ENCODE data around the gene LINC00237.

LINC00237 gene

DNA sequence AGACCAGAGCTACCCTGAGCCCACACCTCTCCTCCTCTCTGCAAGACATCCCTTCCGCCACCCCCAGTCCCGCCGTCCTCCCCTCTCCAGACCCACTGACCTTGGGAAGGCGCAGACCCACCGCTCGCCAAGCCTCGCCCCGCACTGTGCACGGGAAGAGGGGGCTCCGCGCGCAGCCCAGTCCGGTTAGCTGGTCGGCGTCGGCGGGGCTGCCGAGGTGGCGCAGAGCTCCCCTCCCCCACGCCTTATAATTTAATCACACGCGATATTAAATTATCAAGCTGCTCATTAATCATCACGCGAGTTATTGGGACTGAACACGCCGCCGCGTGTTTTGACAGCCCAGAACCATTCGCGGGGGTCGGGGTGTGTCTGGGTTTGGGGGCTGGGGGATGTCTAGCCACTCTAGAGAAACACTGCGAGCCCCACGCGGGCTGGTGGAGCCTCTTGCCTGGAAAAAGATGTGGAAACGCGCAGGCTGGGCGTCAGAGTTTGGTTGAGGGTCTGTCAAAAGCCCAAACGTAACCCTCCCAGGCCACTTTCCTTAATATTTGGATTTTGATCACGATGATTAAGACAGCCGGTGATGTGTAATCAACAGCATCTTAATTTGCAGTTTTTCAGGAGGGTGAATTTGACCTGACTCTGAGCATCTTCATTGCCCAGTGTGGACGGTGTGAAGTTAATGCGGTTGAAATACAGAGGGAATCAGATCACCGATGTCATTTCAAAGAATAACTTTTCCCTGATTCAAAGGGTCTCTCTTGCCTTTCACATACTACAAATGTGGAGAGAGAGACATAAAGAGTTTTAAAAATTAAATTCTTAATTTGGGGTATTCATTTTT is at the start of gene LINC00237:
Gene LINC00237 (minus strand): TSS at position 188 of the 847 bp plus-strand sequence.
- peak; percentile 20 for DNase-seq

DNA sequence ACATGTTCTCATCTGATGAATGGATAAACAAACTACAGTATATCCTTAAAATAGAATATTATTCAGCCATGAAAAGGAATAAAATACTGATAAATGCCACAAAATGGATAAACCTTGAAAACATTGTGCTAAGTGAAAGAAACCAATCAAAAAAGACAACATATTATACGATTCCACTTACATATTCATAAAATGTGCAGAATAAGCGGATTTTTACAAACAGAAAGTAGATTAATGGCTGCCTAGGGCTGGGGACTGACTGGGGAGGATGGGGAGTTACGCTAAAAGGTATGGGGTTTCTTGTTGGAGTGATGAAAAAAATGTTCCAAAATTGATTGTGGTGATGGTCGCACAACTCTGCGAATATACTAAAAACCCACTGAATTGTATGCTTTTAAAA is 49.1 kb upstream of the LINC00237 start:
- no peak for DNase-seq

DNA sequence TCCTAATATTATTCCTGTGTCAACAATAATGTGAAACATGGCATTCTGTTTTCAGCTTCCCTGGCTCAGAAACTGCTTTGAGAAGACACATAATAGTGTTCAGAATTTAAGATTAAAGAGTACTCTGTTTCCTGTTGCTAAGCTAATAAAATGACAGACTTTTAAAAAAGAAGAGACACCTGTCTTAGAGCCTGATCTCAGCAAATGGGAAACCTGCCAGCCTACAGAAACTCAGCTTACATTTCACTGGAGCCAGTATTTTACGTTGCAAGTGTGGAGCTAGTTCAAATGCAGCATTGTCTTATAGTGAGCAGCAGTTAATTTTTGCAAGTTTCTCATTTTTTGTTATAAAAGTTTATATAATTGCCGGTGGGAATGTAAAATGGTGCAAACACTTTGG is 48.5 kb upstream of the LINC00237 start:
- DNase-seq: no peak

DNA sequence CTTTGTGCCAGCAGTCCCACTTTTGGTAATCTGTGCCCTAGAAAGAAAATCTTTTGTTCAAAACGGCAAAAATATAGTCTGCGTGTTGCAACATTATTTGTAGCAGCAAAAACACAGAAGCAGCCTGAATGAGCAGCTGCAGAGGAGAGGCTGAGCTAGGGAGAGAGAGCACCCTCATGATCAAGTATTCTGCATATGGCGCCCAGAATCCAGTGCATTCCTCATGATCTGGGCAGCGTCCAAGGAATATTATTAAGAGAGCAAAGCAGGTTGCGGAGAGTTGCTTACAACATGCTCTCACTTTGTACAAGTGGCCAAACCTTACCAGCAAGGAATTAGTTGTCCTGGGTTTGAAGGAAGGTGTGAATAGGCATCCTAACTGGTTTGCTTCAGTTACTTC is 45.6 kb upstream of the LINC00237 start:
- no peak for DNase-seq

DNA sequence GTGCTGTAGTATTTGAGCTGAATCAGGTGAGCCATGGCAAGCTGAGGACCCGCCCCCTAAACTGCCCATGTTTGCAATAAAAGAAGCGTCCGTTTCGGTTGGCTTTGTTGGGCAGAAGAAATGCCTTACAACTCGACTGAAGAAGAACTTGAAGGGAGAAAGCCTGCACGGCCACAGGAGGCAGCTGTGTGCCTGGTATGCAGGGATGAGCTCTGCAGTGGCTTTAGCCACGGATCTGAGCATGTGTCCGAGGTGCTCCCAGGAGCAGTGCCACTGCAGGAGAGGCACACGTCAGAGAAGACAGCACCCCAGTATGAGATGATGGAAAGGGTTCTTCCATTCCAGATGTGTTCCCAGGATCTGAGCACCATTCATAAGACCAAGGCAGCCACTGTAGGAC is 43.2 kb upstream of the LINC00237 start:
- DNase-seq: no peak

DNA sequence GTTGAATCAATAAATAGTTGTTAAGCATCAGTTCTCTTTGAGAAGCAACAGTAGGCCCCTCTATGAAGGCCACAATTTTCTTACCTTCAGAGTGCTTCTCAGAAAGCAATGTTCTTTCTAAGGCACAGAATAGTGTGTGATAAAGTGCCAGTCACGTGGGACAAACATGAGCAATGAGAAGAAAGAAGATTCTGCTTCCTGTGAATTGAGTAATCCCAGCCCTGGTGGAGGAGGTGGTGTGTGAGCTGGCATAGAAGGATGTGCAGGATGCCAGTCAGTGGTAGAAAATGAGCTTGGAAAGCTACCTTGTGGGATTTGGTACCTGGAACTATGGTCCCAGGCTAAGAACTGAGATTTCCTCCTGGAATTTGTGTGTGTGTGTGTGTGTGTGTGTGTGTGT is 41.4 kb upstream of the LINC00237 start:
- no peak for DNase-seq

DNA sequence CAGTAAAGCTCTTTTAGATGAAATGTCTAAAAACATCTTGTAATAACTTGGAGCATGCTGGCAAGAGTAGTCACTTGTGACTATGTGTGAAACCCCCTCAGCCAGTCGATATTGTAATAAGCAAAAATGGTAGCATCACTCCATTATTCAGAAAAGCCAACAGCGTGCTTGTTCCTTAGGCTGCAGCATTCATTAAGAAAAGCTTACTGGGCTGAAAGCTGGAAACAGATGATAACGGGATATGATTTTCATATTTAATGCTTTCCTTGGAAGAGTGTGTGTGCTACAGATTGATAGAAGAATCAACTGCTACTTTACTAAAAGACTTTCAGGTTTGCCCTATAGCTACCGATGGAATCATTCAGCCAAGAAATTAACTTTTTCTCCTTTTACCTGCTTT is 40.1 kb upstream of the LINC00237 start:
- DNase-seq: no peak

DNA sequence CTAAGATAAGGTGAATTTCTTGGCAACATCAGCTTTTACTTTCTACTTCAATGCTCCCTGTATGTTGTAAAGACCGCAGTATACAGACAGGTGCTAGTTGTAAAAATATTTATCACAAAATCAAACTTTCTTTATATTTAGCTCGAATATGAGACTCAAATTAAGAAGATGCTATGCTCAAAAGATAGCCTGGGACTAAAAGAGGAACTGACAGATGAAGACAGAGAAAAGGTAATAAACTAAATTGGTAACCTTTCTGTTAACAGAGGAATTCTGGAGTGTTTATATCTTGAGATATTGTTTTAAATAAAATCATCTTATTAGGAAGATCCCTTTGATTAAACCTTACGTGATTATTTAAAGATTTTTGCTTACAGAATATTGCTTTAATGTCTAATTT is 39.3 kb upstream of the LINC00237 start:
- DNase-seq: no peak

DNA sequence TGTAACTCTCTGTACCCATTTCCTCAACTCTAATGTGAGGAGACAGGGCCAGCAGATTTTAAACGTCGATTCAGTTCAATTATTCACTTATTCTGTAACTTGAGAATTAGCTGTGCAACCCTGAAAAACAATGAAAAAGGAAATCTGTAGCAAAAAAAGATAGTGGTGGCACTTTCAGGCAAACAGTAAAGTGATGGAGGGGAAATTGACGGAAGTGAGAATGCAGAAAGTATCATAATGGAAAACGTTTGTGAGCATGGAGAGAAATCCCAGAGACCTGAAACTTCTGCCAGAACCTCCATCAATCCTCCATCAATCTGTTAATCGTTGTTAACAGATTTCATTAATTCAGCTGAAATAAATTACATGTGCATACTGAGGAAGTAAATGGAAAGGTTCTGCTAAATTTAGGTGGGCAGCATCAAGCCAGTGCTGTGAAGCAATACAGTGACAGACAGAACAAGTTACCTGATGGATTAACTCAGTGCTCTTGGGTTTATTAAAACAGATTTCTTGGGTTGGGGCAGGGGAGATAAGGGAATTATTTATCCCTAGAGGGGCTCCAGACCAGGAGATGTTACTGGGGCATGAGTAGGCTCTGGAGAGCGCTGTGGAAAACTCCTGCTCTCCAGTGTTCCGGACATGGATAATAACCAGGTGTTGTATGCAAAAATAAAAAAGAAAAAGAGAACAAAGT is 37.2 kb upstream of the LINC00237 start:
- no peak for DNase-seq

DNA sequence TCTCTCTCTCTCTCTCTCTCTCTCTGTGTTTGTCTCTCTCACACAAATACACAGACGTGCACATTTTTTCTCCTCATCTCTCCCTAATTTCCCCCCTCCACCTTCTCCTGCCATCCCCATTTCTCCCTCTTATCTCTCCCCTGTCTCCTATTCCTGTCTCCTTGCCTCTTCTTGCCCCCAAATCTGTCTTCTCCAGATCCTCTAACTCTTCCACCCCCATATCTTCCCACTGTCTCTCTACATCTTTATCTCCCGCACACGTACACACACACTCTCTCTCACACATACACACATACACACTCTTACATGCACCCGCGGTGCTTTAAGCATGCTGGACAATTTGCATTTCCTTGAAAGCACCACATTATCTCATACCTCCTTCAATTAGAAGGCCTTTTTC is 35.7 kb upstream of the LINC00237 start:
- DNase-seq: no peak

DNA sequence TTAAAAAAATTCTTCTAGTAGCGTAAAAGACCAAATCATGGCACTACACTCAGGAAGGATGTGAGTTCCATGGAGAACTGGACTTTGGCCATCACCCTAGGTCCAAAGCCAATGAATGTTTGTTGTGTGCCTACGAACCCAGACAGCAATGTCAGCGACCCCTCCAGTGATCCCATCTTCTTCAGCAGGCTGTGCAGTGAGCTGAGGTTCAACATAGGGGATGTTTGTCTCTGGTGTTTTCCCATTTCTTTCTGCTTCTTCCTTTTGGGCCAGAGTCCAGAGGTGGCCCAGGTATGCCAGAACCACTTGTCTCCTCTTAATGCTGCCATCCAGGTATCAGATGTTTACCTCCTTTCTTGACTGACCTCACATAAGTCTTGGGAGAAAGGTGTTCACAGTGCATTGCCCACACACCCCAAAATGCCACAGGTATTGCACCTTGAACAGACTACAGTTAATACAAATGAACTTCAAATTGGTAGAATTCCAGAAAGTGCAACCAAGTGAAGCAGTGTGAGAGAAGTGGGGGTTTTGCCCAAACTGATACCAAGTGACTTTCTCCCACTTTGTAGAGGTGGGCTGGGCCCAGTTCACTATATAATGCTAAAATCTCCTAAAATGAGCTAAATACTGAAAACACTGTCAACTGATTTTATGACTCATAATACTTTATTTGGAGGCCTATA is 33.9 kb upstream of the LINC00237 start:
- DNase-seq: no peak

DNA sequence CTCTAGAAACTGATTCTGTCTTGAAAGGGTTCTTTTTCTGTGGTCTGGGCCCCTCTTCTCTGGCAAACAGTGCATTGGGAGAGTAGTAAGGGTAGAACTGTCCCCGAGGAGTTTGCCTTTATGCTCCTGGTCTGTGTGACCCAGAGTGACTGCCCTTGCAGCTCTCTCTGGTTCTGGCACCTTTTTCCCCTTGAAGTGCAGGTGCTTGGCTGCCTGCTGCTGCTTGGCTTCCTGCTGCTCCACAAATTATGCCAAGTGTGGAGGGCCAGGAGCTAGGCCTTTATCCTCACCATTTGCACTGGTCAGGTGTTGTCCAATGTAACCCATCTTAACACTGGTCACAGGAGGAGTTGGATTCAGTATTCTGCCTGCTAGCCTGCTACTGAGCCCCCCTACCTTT is 30.9 kb upstream of the LINC00237 start:
- peak; percentile 55 for DNase-seq

DNA sequence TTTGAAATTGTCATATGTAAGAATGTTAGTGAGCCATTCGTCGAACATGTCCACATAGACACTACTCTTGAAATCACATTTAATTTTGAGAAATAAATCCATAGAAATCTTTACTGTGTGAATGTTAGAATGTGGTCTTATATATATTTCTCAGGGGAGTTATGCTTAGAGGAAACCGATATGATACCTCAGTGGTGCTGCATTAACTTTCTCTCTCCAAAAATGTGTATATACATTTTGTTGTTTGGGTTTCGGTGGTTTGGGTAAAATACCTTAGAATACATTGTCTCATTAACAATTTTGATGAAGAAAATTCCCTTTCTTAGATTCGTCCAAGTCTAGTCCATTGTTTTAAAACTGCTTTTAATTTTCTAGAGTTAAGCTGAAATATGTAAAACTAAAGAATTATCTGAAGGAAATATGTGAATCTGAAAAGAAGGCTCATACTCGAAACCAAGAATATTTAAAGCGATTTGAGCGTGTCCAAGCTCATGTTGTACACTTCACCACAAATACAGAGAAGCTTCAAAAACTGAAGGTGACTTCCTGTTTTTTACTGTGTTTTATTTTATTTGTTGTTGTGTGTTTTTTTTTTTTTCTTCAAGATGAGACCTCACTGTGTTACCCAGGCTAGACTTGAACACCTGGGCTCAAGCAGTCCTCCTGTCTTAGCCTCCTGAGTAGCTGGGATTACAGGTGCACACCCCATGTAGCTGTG is 30.0 kb upstream of the LINC00237 start:
- DNase-seq: no peak

DNA sequence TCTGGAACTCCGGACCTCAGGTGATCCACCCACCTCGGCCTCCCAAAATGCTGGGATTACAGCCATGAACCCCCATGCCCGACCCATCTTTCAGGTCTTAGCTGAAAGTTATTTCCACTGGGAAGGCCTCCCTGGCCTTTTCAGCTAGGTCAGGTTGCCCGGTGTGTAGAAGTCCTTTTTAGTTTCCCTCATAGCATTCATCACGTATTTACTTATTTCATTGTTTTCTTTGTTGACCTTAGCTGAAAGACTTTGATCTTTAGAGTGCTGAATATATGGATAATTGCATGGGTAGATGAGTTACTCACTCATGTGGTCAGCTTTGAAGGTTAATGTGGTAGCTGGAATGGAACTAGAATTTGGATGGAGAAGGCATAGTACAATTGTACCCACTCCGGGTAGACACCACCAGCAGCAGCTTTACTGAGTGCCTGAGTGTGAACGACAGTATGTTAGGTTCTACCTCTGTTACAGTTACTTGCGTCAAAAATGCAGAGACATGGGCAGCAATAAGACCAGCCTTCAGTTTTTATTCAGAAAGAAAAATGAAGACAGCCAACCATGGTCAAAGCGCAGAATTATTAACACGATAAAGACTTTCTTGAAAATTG is 28.8 kb upstream of the LINC00237 start:
- peak; percentile 45 for DNase-seq

DNA sequence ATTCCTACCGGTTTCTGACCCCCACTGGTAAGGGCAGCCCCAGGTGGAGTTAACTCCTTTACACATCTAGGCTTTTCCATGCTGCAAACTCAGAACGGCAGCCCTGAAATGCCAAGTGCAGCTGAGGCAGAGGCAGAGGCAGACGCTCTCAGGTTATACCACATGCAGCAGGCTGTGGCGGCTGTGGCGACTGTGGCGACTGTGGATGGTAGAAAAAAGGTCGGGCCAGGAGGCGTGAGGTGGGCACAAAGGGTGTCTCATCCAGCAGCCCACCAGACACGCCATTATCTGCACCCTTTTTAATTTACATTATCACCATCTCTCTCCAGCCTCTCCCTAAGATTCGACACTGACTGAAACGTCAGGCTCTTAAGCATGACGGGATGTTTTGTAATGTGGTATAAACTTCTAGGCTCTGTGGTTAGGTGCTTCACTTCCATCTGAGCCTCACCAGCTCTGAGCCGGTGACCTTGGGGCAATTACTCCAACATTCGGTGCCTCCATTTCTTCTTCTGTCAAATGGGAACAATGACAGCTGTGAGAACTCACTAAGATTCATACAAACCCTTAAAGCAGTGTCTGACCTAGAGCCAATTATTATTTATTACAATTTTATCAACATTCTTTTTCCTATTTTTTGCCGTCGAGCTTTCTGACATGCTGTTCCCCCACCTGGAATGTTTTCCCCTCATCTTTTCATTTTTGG is 27.9 kb upstream of the LINC00237 start:
- DNase-seq: no peak

DNA sequence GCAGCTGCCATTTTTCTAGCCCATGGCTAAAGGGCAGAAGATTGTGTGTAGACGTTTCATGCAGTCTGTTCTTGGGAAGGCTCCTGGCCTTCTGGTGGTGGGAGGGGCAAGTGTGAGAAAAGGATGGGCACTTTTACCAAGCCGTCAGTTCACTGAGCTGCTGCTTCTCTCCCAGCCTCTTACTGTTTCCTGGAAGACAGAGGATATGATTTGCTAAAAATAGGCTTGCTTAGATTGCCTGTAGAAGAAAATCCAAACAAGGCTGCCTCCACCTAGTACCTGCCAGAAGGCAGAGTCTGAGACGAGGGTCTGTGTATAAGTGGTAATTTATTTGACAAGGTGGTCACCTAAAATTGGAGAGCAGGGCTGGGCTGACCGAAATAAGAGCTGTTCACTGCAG is 27.2 kb upstream of the LINC00237 start:
- no peak for DNase-seq

DNA sequence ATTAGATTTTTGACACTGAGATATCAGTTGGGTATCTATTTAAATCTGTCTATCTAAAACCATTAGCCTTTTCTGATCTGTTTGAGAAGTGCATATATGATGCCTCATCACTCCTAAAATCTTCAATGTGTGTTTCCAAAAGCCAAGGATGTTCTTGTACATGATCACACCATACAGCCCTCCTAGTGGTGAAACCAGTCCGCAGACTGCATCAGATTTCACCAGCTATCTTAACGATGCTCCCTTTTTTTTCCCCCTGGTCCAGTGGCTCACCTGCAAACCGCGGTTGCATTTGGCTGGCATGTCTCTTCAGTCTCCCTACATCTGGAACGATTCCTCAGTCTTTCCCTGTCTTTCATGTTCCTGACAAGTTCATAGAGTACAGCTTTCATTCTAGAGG is 23.7 kb upstream of the LINC00237 start:
- no peak for DNase-seq

DNA sequence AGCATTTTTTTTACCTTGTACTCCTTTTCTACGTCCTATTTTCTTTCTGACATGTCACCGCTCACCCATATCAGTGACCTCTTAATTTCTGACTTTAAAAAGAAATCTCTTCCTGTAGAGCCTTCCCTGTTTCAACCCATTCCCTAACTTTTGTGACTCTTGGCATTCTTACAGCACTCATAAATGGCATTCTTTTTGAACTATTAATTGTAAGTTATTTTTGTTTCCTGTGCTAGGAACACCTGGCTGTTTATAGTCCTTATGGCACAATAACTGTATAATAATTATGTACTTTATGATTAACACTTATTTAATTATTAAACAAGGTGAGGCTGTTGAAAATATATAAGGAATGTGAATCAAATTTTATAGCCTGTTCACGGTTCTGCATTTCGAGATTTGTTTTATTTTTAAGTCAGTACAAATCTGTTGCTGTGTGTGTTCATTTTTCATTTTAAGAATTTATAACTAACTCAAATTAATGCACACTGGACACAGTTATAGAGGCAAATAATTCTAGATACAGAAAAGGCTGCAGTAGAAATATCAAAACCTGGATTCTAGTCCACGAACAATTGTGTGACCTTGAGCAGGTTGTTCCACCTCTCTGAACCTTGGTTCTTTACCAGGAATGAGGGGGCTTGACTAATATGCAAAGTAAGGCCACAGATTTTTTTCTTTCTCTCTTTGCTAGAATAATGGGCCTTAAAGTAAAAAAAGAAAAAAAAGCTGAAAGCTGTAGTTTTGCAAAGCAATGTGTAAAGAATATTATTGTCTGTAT is 21.2 kb upstream of the LINC00237 start:
- no peak for DNase-seq

DNA sequence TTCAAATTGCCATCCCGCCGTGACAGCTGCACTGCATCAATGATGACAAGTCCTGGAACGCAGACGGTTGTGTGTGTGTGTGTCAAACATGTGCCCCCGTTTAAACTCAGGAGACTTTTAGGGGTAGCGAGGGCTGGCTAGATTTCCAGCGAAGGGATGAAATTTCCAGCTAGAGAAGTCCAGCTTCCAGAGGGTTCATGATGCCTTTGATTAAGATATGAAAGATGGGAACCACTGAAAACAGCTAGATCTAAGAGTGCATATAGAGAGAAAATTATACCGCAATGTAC is 20.4 kb upstream of the LINC00237 start:
- DNase-seq: no peak

DNA sequence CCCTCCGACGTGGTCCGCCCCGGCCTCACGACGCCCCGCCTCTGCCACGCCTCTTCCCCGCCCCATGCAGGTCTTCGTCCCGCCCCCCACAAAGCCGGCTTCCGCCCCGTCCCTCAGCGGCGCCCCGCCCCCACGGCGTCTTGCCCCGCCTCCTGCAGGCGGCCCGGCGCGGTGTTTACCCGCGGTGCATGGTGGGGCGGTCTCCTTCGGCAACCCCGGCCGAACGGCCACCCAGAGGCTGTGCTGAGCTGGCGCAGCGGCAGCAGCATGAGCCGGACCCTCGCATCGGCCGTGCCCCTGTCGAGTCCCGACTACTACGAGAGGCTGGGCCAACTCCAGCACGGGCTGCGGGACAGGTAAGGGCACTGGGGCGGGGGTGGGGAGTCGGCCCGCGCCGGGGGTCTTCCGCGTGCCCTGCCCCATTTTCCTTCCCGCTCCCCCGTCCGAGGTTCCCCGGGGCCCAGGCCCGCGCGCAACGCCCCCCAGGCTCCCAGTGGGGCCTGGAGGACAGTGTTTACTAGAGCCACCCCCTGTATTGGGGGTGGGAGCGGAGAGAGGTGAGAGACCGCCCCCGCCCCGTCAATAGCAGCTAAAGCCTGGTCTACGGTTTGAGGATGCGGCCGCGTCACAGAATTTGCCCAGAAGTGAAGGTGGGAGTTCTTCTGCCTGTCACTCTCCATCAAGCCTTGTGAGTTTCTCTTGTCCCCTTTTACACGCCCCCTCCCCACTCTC is 19.9 kb upstream of the LINC00237 start, which contains the start of gene KIZ:
Gene KIZ (plus strand): TSS at position 234 of the 732 bp plus-strand sequence. CDS start 34 bp downstream, at position 268.
- peak; percentile 98 for DNase-seq

Measured in NCI-H69 (cell line).